Muscle of leg (tissue), 11 donors: Measurements from ENCODE around the gene PAQR5. TPM values are rescaled to one million over a fixed set of nuclear protein-coding genes. Genes with fewer than 3 reads are reported as not detected.
"Not testable (repeated sequence)": the region's sequence is repeated elsewhere in the genome, so short reads cannot be mapped to it uniquely, and the experiment has no call there.

Experiments used
- DNase-seq: peaks from one replicate; pipeline ENCODE4 v3.0.0; 2013
- H3K27ac ChIP-seq: one replicate; pipeline ENCODE4 v1.5.1; 2013; ENCODE audit warnings: mild to moderate bottlenecking, low read length, control low read depth
- H3K27me3 ChIP-seq: one replicate; pipeline ENCODE4 v1.6.1; 2013; ENCODE audit warnings: low read length; ENCODE audit not compliant: control insufficient read depth, insufficient read depth
- H3K36me3 ChIP-seq: one replicate; pipeline ENCODE4 v1.6.1; 2013; ENCODE audit warnings: low read length; ENCODE audit not compliant: control insufficient read depth, insufficient read depth
- H3K4me1 ChIP-seq: one replicate; pipeline ENCODE4 v1.6.1; 2013; ENCODE audit warnings: low read length; ENCODE audit not compliant: control insufficient read depth, insufficient read depth
- H3K4me3 ChIP-seq: one replicate; pipeline ENCODE4 v1.5.1; 2013; ENCODE audit warnings: low read length, control low read depth
- H3K9me3 ChIP-seq: replicated peaks from 2 replicates; pipeline ENCODE4 v1.6.1; 2013; ENCODE audit warnings: low read depth, low read length; ENCODE audit not compliant: control insufficient read depth
- WGBS: methylation state at CpG from one replicate; pipeline ENCODE4 v1.1.5; 2013; ENCODE audit warnings: missing lambda C conversion rate; ENCODE audit not compliant: insufficient coverage; 5-methylcytosine and 5-hydroxymethylcytosine counted together
- polyA plus RNA-seq, 8 donors: library from polyadenylated mRNA; unstranded; fragments of 120-200 nt; gene quantifications; one replicate each; pipeline versions ENCODE4 v1.2.1 to v1.2.3, GENCODE V29; 2013; ENCODE audit warnings: inconsistent platforms in 1 of 8, low replicate concordance in 1 of 8; ENCODE audit not compliant: insufficient read length in 8 of 8, insufficient read depth in 1 of 8
- total RNA-seq: library from RNA; stranded (reverse); fragments of 120-200 nt; gene quantifications from one replicate; pipeline ENCODE4 v1.2.4, GENCODE V29; 2013

The PAQR5 gene
- total and polyA plus RNA-seq, 9 donors = 0.11 to 0.83 (median 0.33) TPM

DNA sequence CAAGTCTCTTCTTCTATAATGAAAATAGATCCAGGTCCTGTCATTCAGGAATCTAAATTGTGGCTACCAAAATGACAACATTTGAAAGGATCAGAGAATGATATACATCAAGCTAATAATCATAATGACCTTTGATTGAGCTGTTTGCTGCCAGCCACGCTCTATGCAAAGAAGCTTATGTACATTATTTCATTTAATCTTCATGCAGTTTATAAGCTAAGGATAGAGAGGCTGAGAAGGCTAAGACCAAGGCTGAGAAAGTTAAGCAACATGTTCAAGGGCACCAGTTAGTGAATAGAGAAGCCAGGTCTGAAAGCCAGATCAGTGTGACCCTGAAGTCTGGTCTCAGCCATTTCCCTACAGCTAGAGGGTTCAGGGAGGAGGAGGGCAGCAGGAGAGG, 29.4 kb downstream of the PAQR5 start:
- DNase-seq = no peak
- Histone ChIP-seq H3K4me3 (no peak overlapping the region), H3K4me1 (no peaks in the 10 kb centered on the region), H3K9me3 (no peaks in the 10 kb centered on the region), H3K36me3 (no peaks in the 10 kb centered on the region), H3K27me3 (no peaks in the 10 kb centered on the region), H3K27ac (no peak overlapping the region)
- WGBS = no CpG with 5 or more reads among the region's 1 CpG

DNA sequence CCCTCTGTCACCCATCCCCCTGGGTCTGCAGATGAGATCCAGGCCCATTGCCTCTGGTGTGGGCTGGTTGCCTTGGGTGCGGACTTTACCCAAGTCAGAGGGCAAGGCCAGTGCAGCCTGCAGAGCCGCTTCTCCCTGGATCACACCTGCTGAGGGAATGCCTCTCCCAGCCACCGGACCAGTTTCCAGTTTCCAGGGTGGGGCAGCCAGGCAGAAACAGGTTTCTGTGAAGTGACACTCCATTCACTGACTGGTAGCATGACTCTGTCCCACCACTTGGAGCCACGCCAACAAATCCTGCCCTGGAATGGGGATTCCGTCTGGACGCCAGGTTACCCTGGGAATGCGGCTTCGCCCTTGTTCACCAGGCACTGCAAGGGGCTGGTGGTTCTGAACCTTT, 30.0 kb downstream of the PAQR5 start:
- WGBS = 81% methylated on average over 8 of the region's 8 CpGs
- Histone ChIP-seq H3K27ac (no peak overlapping the region), H3K9me3 (no peaks in the 10 kb centered on the region), H3K36me3 (no peaks in the 10 kb centered on the region), H3K4me3 (no peak overlapping the region), H3K4me1 (no peaks in the 10 kb centered on the region), H3K27me3 (no peaks in the 10 kb centered on the region)
- no peak for DNase-seq

DNA sequence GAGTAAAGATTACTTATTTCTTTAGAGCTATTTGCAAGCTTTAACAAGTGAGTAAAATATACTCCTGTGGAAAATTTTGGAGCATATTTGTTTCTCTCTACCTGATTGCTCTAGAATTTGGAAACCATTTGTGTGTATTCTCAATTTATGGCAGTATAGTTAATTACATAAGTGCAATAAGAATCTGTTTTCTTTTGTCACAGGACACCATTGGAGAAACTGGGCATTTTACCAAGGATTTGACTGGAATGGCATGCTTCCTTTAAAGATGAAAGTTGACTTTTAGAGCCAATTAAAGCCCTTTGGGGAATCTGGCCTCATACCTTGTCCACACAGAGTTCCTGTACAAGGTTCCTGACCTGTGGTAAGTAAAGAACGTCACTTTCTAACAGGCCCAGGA, 38.4 kb downstream of the PAQR5 start:
- no peak for DNase-seq
- peaks cover 3% of the 10 kb centered on the region for H3K9me3 ChIP-seq
- no peaks in the 10 kb centered on the region for H3K36me3 ChIP-seq
- no CpG with 5 or more reads among the region's 1 CpG for WGBS
- H3K27ac ChIP-seq = no peak overlapping the region
- H3K4me1 ChIP-seq = no peaks in the 10 kb centered on the region
- no peak overlapping the region for H3K4me3 ChIP-seq
- no peaks in the 10 kb centered on the region for H3K27me3 ChIP-seq

DNA sequence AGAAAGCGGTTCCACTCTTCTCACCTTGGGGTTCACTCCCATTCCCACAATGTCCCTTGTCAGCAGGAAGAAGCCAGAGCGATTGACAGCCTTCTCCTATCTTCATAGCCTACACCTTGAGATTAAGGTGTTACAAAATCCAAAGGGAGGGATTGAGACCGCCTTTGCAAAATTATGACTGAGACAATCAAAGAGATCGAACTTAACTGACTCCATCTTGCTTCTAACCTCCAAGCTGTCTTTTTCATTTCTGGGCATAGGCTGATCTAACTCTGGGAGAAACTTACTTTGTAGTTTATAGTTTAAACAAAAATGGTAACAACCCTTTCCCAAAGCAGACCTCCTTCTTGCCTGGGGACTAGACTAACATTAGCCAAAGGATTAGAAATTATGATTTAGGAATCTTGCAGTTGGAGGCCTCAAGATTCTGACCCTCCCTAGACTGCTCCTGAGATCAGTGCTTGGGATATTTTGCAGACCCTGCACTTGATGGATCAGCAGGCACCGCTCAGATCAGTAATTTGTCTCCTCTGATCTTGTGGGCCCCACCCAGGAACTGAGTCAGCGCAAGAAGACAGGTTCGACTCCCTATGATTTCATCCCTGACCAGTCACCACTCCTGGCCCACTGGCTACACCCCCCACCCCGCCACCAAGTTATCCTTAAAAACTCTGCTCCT, 40.0 kb downstream of the PAQR5 start:
- H3K4me3 ChIP-seq = no peak overlapping the region
- peaks cover 3% of the 10 kb centered on the region for H3K9me3 ChIP-seq
- no peaks in the 10 kb centered on the region for H3K4me1 ChIP-seq
- no peak overlapping the region for H3K27ac ChIP-seq
- DNase-seq = no peak
- WGBS = 88% methylated on average over 1 of the region's 8 CpGs
- H3K36me3 ChIP-seq = no peaks in the 10 kb centered on the region
- no peaks in the 10 kb centered on the region for H3K27me3 ChIP-seq

DNA sequence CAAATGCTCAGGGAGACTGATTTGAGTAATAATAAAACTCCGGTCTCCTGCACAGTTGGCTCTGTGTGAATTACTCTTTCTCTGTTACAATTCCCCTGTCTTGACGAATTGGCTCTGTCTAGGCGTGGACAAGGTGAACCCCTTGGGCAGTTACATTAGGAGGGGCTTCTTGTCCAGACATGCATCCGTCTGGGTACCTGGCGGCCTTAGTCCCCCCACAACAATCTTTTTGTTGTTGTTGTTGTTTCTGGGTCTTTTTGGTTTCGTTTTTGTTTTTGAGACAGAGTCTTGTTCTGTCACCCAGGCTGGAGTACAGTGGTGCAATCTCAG, 40.5 kb downstream of the PAQR5 start:
- DNase-seq, H3K27me3 ChIP-seq, H3K4me1 ChIP-seq, H3K9me3 ChIP-seq, H3K4me3 ChIP-seq, H3K36me3 ChIP-seq, H3K27ac ChIP-seq: not testable (repeated sequence)
- no CpG with 5 or more reads among the region's 6 CpGs for WGBS

DNA sequence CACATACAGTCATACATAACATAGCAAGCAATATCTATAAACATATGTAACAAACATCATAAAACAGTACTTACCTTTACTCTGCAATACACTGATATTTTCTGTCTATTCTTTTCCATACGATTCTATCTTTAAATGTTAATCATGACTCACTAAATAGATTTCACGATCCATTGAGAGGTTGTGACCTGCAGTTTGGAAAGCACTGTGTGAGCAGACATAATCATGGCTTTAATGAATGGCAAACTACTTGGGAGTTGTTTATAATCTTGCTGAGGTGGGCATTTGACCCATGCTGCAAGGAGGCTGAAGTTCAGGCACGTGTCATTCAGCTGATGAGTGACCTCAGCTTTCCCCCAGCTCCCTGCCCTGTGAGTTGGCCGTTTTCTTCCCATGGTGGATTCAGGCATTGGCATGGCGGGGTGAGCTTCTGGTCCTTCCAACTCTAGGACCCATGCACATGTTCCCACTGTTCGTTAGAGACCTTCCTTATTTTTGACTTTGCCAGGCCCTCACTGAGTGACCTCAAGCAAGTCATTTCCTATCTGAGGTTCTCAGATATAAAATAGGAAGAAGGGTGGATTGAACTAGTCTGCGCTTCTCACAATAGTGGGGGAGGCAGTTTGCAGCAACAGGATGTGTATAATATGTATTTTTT, 41.7 kb downstream of the PAQR5 start:
- Histone ChIP-seq H3K4me1 (no peaks in the 10 kb centered on the region), H3K27me3 (no peaks in the 10 kb centered on the region), H3K4me3 (no peak overlapping the region), H3K9me3 (peaks cover 3% of the 10 kb centered on the region), H3K27ac (no peak overlapping the region), H3K36me3 (no peaks in the 10 kb centered on the region)
- 60% methylated on average over 3 of the region's 7 CpGs for WGBS
- no peak for DNase-seq

DNA sequence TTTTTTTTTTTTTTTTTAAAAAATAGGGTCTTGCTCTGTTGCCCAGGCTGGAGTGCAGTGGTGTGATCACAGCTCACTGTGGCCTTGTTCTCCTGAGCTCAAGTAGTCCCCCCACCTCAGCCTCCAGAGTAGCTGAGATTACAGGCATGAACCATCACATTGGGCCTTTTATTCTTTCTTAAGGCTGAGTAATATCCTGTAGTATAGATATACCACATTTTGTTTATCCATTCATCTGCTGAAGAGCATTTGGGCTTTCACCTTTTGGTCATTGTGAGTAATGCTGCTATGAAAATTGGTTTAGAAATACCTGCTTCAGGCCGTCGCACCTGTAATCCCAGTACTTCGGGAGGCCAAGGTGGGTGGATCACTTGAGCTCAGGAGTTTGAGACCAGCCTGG, 42.6 kb downstream of the PAQR5 start:
- no peak overlapping the region for H3K4me3 ChIP-seq
- H3K4me1 ChIP-seq = no peaks in the 10 kb centered on the region
- peaks cover 3% of the 10 kb centered on the region for H3K9me3 ChIP-seq
- no CpG with 5 or more reads among the region's 3 CpGs for WGBS
- no peak for DNase-seq
- no peaks in the 10 kb centered on the region for H3K27me3 ChIP-seq
- H3K27ac ChIP-seq = no peak overlapping the region
- no peaks in the 10 kb centered on the region for H3K36me3 ChIP-seq

DNA sequence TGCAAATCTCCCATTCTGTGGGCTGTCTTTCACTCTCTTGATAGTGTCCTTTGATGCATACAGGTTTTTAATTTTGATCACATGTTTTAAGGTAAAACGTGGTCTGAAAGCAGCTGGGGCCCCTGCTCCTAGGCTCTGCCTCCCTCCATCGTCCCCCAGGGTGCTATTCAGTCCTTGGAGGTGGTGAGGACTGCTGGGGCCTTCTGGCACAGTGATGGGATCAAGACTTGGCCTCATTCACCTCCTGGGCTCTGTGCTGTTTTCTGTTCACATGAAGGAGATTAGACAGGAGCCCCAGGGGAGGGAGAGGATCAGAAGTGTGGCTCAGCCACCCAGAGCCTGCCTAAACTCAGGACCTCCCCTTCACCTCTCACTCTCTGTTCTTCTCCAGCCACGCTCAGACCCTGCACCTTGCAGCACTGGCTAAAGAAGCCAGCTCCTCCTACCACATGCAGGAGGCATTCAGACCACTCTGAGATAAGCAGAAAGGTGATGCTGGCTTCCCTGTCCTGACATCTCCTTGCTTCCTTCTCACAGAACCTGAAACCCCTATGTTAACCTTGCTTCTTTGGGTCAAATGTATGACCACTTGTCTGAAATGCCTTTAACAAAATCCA, 43.9 kb downstream of the PAQR5 start:
- no peaks in the 10 kb centered on the region for H3K9me3 ChIP-seq
- DNase-seq = no peak
- no peak overlapping the region for H3K27ac ChIP-seq
- H3K4me3 ChIP-seq = no peak overlapping the region
- 28% methylated on average over 3 of the region's 3 CpGs for WGBS
- H3K4me1 ChIP-seq = no peaks in the 10 kb centered on the region
- H3K27me3 ChIP-seq = no peaks in the 10 kb centered on the region
- H3K36me3 ChIP-seq = no peaks in the 10 kb centered on the region

DNA sequence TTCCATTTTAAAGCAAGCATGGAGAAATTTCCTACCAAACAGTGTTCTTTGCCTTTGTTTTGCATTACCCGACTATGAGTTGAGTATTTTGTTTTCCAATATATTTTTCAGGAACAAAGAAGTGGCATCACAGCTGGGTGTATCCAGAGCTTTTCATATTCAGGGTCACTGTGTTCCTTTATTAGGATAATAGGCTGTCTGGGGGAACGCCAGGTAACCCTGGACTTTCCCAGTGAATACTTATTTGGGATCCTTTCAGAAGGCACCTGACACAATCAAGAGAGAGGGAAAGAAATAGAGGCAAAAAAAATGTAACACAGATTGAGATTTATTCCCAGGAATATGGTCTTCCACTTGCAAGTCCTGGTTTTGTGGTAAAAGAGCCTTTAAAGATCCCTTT, 44.4 kb downstream of the PAQR5 start:
- DNase-seq = no peak
- Histone ChIP-seq H3K9me3 (no peaks in the 10 kb centered on the region), H3K27ac (no peak overlapping the region), H3K36me3 (no peaks in the 10 kb centered on the region), H3K4me3 (no peak overlapping the region), H3K27me3 (no peaks in the 10 kb centered on the region), H3K4me1 (no peaks in the 10 kb centered on the region)
- WGBS = 0% methylated on average over 1 of the region's 2 CpGs

DNA sequence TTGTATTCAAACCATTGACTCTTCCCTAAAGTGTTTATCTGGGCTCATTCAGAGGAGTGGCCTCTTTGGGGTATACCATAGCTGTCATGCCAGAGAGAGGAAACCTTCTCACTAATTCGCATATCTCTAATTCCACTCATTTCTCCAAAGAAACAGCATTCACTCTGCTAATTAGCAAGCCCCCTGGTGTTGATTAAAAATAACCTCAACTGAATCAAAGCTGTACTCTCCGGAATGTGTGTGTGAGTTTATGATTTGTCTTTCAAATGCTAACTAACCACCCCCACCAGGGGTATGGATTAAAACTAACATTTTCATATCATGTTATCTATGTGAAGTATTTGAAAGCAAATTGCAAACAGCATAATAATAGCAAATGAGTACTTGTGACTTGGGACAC, 45.5 kb downstream of the PAQR5 start:
- Histone ChIP-seq H3K36me3 (no peaks in the 10 kb centered on the region), H3K9me3 (no peaks in the 10 kb centered on the region), H3K27me3 (no peaks in the 10 kb centered on the region), H3K4me3 (no peak overlapping the region), H3K4me1 (no peaks in the 10 kb centered on the region), H3K27ac (no peak overlapping the region)
- no peak for DNase-seq
- WGBS = no CpG with 5 or more reads among the region's 2 CpGs
